SU-DHL-6 (cell line): ENCODE data around the gene RXFP2.

Experiments
- CTCF ChIP-seq: fragments of 200-600 bp; sonication (generic); IDR thresholded peaks from one replicate; pipeline ENCODE4 v1.5.1; 2017; ENCODE audit warnings: antibody characterized with exemption, mild to moderate bottlenecking, low read length, moderate library complexity; ENCODE audit not compliant: insufficient read depth, poor library complexity, severe bottlenecking
- EZH2phosphoT487 ChIP-seq: fragments of 200-600 bp; sonication (generic), shearing (Covaris generic); conservative IDR thresholded peaks from 2 replicates; pipeline ENCODE4 v1.6.1; 2018; ENCODE audit warnings: mild to moderate bottlenecking, antibody characterized with exemption, low read length, moderate library complexity, mixed read lengths

GRCh38 chr13:31706105-31706504 lies 33.2 kb upstream of the RXFP2 start:
- TF ChIP-seq CTCF (no peak), EZH2phosphoT487 (no peak)
